Fibroblast of skin of left biceps (primary cell): ENCODE measurements around the gene SLC35A2.

Experiments
- DNase-seq, 2 experiments: peaks; one replicate each; pipeline ENCODE4 v3.0.0-alpha.2; 2013; ENCODE audit warnings: low read depth in 2 of 2

Gene SLC35A2

DNA sequence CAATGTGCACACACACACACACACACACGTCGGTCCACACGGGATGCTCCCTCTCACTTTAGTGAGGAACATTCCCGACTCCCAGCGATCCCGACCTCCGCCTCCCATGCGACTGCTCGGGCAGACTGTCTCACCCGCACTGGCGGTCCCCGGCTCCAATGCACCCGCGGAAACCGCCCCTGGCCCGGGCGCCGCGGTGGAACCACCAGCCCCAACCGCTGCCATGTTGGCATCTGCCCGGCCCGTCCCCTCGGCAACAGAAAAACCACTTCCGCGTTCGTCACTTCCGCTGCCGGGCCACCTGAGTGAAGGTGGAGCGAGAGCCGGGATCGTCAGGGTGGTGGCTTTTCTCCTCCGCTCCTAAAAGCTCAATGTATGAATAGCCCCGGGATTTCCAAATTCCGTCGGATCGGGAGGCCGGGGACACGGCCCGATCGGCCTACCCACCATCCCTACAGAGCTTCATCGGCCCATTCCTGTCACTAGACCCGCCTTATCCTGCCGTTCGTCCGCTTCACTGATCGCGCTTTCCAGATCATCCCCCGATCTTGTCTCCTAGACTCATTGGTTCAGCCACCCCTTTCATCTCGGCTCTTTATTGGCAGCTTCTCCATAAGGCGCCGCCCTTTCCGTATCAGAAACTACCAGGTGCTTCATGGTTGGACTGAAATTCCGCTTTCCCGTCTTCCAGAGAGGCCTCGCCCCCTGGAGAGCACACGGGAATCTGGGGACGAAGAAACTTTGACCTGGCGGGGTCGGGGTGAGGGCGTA lies at the start of gene SLC35A2:
Gene SLC35A2 (minus strand): TSS at position 235 of the 771 bp plus-strand sequence. CDS start 10 bp downstream, at position 225.
- DNase-seq: no peak

DNA sequence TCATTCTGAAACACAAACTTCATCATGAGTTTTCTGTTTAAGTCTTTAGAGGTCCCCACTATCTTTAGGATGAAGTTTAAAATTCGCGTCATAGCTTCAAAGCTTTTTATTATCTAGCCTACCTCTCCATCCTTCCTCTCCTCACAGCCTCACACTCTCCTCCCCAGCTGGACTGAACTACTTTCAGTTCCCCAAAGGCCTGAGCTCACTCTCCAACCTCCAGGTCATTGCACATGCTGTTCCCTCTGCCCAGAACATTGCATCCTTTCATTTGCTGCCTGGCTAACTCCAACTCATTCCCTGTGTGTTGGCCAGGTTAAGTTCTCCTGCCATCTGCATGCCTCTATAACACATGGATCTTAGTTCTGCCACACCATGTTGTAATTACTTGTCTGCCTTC lies 48.8 kb upstream of the SLC35A2 start:
- no peak for DNase-seq

GRCh38 chrX:48958635-48959094 lies 47.2 kb upstream of the SLC35A2 start:
- no peak for DNase-seq

DNA sequence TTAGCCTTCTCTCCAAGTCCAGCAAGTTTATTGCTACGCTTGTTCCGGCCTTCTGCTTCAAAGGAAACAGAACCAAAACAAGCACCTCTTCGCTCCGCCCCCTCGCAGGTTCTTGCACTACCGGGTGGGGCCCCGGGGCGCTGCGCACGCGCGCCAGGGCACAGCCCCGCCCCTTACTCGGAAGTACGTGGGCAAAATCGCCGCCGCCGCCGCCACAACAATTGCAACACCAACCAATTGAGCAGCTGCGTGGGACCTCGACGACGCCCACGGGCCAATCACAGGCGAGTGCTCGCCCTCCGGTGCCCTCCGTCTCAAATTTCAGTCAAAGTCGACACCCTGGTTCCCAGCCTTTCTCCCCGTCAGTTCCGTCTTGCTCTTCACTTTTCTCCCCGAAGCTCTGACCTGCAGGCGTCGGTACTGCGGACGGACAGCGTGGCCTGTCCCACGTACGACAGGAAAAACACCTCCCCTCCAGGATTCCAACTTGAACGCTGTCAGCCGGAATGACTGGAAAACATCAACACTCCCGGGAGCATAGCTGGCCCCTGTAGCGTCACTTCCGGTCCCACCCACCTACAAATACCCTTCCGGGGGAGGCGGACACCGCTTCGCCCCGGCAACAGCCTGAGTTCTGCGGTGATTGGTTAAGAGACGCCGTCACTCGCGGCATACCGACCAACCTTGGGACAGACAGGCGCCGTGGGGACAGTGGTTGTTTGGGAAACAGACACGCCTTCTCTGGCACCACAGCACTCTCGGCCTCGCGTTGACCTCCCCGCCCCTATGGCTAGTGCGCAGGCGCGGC lies 46.6 kb upstream of the SLC35A2 start:
- peak; percentile 95 for DNase-seq

GRCh38 chrX:48957477-48957826 lies 46.0 kb upstream of the SLC35A2 start, which contains the start of gene OTUD5:
TSS of gene OTUD5 (minus strand) at chrX:48957607. CDS start at chrX:48957570, 37 bp downstream.
- no peak for DNase-seq

DNA sequence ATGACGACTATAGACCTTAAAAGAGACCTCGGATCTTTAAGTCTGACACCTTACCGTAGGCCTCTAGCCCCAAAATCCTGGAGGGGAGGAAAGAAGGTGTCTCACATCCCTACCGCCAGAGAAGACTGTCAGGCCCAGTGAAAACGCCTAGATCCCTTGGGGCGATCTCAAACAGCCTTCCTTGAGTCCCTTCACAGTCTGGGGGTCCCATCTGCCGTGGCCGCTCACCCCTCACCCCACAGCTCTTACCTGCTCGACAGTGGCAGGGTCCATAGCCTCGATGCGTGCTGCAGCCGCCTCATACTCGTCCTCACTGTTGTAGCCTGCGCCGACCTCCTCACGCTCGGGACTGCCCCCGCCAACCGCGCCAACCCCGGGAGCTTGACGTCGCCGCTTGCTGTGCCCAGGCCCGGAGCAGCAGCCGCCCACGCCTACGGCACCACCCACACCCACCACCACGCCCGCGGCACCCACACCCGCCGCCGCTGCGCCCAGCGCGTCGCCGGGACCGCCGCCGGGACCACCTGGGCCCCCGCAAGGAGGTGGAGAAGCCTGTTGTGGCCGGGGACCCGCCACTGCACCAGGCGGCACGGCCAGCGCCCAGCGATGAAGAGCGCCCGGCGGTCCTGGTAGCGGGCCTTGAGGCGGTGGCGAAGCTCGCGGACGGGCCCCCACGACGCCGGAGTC lies 45.4 kb upstream of the SLC35A2 start:
- no peak for DNase-seq

GRCh38 chrX:48948589-48948988 lies 37.1 kb upstream of the SLC35A2 start:
- DNase-seq: no peak

DNA sequence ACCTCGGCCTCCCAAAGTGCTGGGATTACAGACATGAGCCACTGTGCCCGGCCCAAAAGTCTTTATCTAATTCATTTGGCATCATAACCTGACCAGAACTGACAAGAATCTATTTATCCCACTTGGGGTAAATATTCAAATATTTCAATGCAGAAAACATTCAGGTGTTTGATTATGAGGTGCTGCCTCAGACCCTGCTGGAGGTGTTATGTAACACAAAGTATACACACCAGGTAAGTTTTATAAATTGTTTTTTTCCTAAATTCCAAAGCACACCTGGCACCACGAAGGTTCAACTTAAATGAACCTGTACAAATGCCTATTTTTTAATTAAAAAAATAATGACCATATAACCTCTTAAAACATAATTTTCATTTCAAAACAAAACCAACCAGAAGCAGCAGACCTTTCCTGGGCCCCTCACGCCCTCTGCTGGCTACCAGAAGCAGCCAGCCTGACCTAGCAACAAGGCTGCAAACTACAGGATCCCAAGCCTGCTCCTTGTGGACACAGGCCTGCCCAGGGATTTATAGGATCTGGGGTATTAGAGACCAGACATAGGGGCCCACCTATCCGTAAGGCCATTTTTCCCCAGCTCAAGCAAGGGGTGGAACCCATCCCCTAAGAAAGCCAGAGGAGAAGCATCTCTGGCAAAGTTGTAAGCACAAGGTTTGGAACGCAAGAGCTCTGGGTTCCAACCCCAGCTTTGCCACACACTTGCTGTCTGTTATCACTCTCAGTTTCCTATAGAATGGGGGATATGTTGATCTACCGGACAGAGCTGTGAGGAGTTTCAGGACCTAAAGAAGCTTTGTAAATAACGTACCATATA lies 34.3 kb upstream of the SLC35A2 start:
- DNase-seq: peak in 1 of 2 experiments; percentile 1

DNA sequence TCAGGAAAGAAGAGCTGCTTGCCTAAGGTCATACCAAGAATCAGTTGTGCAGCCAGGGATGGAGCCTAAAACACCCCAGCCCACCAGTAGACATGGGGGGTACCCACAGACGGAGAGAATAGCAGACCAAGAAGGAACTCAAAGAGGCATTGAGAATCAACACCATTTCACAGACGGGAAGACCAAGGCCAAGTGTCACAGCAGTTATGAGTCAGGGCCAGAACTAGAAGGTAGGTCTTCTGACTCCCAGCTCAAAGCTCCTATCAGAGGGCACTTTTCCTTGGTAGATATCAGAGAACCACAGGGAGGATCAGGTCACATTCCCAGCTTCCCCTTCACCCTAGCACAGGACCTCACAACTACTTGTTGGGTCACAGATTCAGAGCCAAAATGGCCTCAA lies 31.4 kb upstream of the SLC35A2 start:
- no peak for DNase-seq

GRCh38 chrX:48940404-48940955 lies 29.0 kb upstream of the SLC35A2 start:
- no peak for DNase-seq

DNA sequence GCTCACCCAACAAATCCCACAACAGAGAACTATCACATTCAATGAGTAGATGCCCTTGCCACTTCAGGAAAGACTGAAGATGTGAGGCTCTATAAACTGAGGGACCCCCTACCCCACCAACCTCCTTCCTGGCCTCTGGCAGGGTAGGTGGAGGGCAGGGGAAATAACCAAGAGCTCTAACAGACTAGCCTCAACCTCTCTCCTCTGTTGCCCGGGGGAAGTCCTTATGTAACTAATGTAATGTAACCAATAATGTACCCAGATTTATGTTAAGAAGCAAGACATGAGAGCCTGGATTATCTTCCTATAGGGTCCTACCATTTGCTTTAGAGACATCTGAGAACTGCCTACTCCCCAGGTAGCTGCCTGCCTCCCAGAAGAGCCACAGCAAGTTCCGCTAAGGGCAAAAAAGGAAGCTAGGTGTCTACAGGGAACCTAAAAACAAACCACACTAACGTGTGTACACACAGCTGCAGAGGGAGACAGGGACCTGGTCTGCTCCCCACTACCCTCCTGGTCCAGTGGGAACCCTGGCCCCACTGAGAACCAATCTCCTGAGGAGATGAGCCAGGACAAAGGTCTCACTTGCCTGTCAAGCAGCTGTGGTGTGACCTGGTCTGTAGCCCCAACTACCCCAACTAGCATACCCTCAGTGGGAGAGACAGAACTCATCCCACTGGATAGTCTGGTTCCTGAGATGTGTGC lies 28.2 kb upstream of the SLC35A2 start:
- no peak for DNase-seq

DNA sequence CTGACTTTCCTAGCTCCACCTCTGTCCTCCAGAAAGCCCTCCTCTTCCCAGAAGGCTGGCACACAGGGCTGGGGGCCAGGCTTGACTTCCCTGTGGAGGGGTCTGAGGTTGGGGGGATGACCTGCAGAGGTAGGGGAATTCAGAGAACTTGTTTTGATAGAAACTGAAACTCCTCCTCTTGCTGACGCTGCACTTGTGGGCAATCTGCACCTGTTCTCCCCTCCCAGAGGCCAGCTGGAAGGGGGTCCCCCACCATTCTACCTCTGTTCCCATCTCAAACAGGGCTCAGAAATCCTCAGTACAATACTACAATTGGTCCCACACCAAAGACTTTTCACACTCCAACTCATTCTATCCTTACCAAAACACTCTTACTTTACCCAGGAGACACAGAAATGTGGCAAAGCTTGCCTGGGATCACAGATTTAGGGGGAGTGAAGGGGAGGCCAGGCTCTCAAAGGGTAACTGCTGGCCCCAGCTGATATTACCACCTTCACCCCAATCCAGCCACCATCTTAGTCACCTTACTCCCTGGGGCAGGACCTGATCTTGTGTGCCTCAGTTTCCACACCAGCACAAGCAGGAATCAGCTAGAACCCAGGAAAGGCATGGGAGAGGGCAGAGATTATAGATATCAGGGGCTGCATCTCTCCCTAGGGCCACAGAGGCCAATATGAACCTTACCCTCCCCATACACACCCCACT lies 27.4 kb upstream of the SLC35A2 start:
- DNase-seq: no peak

DNA sequence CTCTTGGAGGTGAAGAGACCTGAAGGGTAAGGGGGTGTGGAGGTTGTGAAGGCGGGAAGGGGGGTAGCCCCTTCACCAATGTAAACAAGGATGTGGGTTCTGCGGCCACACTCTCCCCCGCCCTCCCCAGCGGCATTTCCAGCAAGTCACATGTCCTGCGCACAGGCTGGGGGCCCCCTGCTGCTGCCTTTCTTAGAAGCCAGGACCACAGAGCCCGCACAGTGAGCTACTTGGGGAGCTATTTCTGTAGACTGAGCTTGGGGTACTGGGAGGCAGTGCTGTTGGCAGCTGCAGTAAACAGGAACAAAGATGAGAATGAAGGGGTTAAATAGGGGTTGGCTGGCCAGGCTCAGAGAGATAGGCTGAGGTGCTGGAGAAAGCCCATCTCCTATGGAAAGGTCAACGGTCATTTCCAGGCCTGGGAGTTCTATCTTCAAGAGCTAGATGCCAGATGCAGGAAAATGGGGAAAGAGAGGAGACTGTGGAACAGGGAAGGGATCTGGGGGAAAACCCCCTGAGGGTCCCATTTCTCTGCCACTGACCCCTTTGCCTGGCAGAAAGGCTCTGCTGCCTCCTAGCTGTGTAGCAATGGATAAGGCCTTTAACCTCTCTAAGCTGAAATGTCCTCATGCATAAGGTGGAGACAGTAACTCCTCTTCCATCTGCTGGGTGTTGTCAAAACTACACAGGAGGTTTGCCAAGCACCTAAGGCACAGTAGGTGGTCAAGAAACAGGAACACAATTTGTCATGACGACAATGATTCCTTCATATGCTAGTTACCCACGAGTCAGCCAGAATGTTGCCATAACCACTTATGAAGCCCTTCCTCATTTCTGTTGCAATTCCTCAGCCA lies 25.8 kb upstream of the SLC35A2 start:
- DNase-seq: no peak

GRCh38 chrX:48936429-48937053 lies 25.1 kb upstream of the SLC35A2 start:
- no peak for DNase-seq

DNA sequence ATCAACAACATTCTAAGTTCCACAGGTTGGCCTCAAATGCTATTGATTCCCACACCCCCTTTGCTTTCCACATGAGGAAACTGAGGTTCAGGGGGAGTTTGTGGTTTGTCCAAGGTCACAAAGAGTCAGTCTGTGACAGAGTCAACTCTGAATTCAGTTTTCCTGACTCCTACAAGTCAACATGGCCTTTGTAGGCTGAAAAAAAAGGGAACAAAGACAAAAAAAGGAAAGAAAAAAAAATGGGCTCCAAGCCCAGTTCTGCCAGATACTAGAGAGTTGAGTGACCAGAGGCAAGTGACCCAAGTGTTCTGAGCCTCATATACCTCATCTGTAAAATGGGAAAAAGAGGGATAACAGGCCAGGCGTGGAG lies 23.8 kb upstream of the SLC35A2 start:
- DNase-seq: no peak

DNA sequence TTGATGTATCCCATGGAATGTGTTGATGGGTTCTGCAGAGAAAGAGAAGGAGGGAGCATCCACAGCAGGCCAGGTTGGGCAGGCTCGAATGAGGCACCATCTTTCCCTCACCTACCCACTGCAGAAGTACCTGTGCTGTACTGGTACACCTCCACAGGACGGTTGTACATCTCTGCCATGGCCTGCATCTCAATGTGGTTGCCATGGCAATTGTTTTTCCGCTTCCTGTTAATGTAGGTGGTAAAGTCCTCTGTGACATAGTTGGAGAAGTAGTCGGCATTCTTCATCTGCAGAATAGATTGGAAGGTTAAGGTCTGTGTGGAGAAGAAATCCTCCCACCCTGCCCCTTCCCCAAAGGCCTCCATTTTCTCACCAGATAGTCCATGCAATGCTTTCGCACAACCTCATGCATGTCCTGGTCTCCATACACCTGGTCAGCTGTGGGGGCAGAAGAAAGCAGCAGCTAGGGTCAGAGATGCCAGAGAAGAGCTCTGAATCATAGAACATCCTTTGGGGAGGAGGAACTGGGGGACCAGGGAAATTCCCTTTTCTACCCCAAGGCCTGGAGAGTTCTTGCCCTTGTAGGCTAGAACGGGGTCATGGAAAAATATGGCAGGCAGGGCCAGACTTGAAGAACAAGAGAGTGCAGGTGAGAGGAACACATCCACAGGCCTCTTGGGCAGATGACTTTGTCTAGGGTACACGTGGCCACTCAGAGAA lies 23.3 kb upstream of the SLC35A2 start:
- no peak for DNase-seq

GRCh38 chrX:48933757-48934156 lies 22.3 kb upstream of the SLC35A2 start:
- DNase-seq: no peak
